ENCODE results near the gene GPRASP3.

GRCh38 chrX:102727761-102728160, 7.2 kb downstream of the GPRASP3 start:
- TF ChIP-seq, protein P1, sequence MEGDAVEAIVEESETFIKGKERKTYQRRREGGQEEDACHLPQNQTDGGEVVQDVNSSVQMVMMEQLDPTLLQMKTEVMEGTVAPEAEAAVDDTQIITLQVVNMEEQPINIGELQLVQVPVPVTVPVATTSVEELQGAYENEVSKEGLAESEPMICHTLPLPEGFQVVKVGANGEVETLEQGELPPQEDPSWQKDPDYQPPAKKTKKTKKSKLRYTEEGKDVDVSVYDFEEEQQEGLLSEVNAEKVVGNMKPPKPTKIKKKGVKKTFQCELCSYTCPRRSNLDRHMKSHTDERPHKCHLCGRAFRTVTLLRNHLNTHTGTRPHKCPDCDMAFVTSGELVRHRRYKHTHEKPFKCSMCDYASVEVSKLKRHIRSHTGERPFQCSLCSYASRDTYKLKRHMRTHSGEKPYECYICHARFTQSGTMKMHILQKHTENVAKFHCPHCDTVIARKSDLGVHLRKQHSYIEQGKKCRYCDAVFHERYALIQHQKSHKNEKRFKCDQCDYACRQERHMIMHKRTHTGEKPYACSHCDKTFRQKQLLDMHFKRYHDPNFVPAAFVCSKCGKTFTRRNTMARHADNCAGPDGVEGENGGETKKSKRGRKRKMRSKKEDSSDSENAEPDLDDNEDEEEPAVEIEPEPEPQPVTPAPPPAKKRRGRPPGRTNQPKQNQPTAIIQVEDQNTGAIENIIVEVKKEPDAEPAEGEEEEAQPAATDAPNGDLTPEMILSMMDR (conservative IDR thresholded peaks at IDR 0.05; ENCODE audit: low read depth, low read length): no peak
- no peak for TF ChIP-seq EZH2 (IDR thresholded peaks at IDR 0.05; ENCODE audit: borderline replicate concordance, low read depth, low read length, poor library complexity, severe bottlenecking)

Data from A673 (cell line).